Measurements from ENCODE around the gene MDFIC. TPM values are rescaled to one million over a fixed set of nuclear protein-coding genes. Genes with fewer than 3 reads are reported as not detected.

The MDFIC gene
- total RNA-seq, 2 experiments from 2014 or later = 25.9 to 27.1 TPM

DNA sequence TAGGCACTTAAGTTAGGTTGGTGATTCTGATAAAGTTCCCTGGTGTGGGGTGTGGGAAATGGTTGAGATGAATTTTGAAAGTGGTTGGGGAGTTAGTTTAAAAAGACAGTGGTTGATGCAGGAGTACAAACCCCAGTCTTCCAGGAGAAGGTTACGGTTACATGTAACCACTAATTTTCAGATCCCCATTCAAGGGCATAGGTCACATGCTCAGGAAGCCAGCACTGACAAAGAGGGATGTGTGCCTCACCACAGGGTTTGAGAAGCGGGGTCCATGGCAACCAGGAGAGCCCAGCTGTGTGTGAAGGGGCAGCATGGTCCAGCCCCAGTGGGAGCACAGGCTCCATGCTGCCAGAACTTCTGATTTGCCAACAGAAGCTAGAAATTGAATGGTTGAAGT, 144.2 kb downstream of the MDFIC start:
- Mint-ChIP-seq H3K9me3 (no peaks in the 10 kb centered on the region), H3K27ac (no peak overlapping the region), H3K36me3 (ENCODE audit: low read depth) (no peaks in the 10 kb centered on the region), H3K4me3 (no peak overlapping the region), H3K4me1 (ENCODE audit: low read depth) (no peaks in the 10 kb centered on the region), H3K27me3 (no peaks in the 10 kb centered on the region)
- no peak for ATAC-seq (ENCODE audit: poor library complexity)
- intact Hi-C loops (cut with DNase I, micrococcal nuclease) = no loop called here
- TF ChIP-seq, protein P1, sequence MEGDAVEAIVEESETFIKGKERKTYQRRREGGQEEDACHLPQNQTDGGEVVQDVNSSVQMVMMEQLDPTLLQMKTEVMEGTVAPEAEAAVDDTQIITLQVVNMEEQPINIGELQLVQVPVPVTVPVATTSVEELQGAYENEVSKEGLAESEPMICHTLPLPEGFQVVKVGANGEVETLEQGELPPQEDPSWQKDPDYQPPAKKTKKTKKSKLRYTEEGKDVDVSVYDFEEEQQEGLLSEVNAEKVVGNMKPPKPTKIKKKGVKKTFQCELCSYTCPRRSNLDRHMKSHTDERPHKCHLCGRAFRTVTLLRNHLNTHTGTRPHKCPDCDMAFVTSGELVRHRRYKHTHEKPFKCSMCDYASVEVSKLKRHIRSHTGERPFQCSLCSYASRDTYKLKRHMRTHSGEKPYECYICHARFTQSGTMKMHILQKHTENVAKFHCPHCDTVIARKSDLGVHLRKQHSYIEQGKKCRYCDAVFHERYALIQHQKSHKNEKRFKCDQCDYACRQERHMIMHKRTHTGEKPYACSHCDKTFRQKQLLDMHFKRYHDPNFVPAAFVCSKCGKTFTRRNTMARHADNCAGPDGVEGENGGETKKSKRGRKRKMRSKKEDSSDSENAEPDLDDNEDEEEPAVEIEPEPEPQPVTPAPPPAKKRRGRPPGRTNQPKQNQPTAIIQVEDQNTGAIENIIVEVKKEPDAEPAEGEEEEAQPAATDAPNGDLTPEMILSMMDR (IDR thresholded peaks at IDR 0.05) = no peak
- Histone ChIP-seq H3K36me3 (ENCODE audit: insufficient read depth, low read length) (no peaks in the 10 kb centered on the region), H3K4me3 (ENCODE audit: low read length) (no peak overlapping the region), H3K4me1 (ENCODE audit: insufficient read depth, low read length) (peaks cover 2% of the 10 kb centered on the region), H3K27ac (ENCODE audit: low read depth in 1 of 2, low read length in 2 of 2) (no peak overlapping the region), H3K9me3 (ENCODE audit: control insufficient read depth in 1 of 2, insufficient read depth in 1 of 2, low read length in 2 of 2) (no peaks in the 10 kb centered on the region), H3K27me3 (ENCODE audit: control insufficient read depth in 1 of 2, insufficient read depth in 2 of 2, low read length in 2 of 2) (no peaks in the 10 kb centered on the region)
- ChIA-PET POLR2A (no interaction called here), CTCF (no interaction called here)
- DNase-seq = peak in 3 of 14 experiments; percentile 14 to 15 (median 14)

DNA sequence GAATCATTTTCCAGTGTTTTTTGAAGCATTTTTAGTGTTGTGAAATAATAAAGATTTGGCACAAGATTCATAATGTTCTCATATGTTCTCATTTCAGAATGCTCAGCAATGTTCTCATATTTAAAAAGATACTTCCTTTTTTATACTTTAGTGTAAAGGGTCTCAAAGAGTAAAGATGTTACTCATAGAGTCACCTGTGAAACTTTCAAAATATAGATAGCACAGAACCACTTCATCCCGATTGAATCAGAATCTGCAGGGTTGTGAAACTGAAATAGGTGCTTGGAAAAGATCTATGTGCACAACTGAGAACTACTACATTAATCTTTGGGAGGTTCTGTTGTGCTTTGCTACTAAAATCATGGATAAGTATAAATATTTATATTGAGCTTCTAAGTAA, 144.7 kb downstream of the MDFIC start:
- H3K27ac ChIP-seq (ENCODE audit: low read depth in 1 of 2, low read length in 2 of 2) = no peak overlapping the region
- H3K9me3 Mint-ChIP-seq = no peaks in the 10 kb centered on the region
- no peak overlapping the region for H3K4me3 ChIP-seq (ENCODE audit: low read length)
- ATAC-seq (ENCODE audit: poor library complexity) (no peak), DNase-seq (no peak)
- ChIA-PET CTCF (no interaction called here), POLR2A (no interaction called here)
- no peaks in the 10 kb centered on the region for H3K36me3 Mint-ChIP-seq (ENCODE audit: low read depth)
- H3K4me1 Mint-ChIP-seq (ENCODE audit: low read depth) = no peaks in the 10 kb centered on the region
- H3K9me3 ChIP-seq (ENCODE audit: control insufficient read depth in 1 of 2, insufficient read depth in 1 of 2, low read length in 2 of 2) = no peaks in the 10 kb centered on the region
- H3K27ac Mint-ChIP-seq = no peak overlapping the region
- no peaks in the 10 kb centered on the region for H3K27me3 Mint-ChIP-seq
- TF ChIP-seq, protein P1 (IDR thresholded peaks at IDR 0.05) = no peak
- intact Hi-C loops (cut with DNase I, micrococcal nuclease) = no loop called here
- no peaks in the 10 kb centered on the region for H3K36me3 ChIP-seq (ENCODE audit: insufficient read depth, low read length)
- H3K27me3 ChIP-seq (ENCODE audit: control insufficient read depth in 1 of 2, insufficient read depth in 2 of 2, low read length in 2 of 2) = no peaks in the 10 kb centered on the region
- no peak overlapping the region for H3K4me3 Mint-ChIP-seq
- H3K4me1 ChIP-seq (ENCODE audit: insufficient read depth, low read length) = peaks cover 2% of the 10 kb centered on the region

DNA sequence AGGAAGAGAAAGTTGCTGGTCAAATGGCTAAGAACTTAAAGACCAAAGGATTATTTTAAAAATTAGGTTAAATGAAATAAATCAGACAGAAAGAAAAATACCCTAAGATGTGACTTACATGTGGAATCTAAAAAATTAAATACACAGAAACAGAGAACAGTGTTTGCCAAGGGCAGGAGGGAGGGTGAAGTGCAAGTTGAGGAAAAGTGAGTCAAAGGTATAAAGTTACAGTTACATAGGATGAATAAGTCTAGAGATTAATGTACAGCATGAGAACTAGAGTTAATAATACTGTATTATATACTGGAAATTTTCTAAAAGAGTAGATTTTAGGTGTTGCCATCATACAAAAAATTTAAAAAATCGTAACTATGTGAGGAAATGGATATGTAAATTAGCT, 146.3 kb downstream of the MDFIC start:
- peaks cover 2% of the 10 kb centered on the region for H3K4me1 ChIP-seq (ENCODE audit: insufficient read depth, low read length)
- no peaks in the 10 kb centered on the region for H3K9me3 Mint-ChIP-seq
- no peak overlapping the region for H3K27ac ChIP-seq (ENCODE audit: low read depth in 1 of 2, low read length in 2 of 2)
- H3K9me3 ChIP-seq (ENCODE audit: control insufficient read depth in 1 of 2, insufficient read depth in 1 of 2, low read length in 2 of 2) = no peaks in the 10 kb centered on the region
- no peaks in the 10 kb centered on the region for H3K27me3 Mint-ChIP-seq
- H3K27ac Mint-ChIP-seq = no peak overlapping the region
- DNase-seq = no peak
- H3K4me1 Mint-ChIP-seq (ENCODE audit: low read depth) = no peaks in the 10 kb centered on the region
- H3K36me3 Mint-ChIP-seq (ENCODE audit: low read depth) = no peaks in the 10 kb centered on the region
- H3K4me3 ChIP-seq (ENCODE audit: low read length) = no peak overlapping the region
- H3K4me3 Mint-ChIP-seq = no peak overlapping the region
- intact Hi-C loops (cut with DNase I, micrococcal nuclease) = no loop called here
- ATAC-seq (ENCODE audit: poor library complexity) = no peak
- TF ChIP-seq, protein P1 (IDR thresholded peaks at IDR 0.05) = no peak
- H3K36me3 ChIP-seq (ENCODE audit: insufficient read depth, low read length) = no peaks in the 10 kb centered on the region
- POLR2A ChIA-PET = interaction anchor here (0.7 kb wide), 1 partner anchor 21 kb away, joined by 3 read pairs; no protein-coding TSS in a partner anchor
- CTCF ChIA-PET = no interaction called here
- H3K27me3 ChIP-seq (ENCODE audit: control insufficient read depth in 1 of 2, insufficient read depth in 2 of 2, low read length in 2 of 2) = no peaks in the 10 kb centered on the region

All from CD4-positive, alpha-beta T cell (primary cell).